ENCODE measurements around the gene MNDA.
"Not testable (repeated sequence)": the region's sequence is repeated elsewhere in the genome, so short reads cannot be mapped to it uniquely, and the experiment has no call there.

The MNDA gene

GRCh38 chr1:158838660-158839059 lies 7.5 kb downstream of the MNDA start:
- no peak for DNase-seq (ENCODE audit: low read depth)

- DNase-seq (ENCODE audit: low read depth): no peak
Measured at GRCh38 chr1:158839566-158839965, 8.4 kb downstream of the MNDA start.

- DNase-seq (ENCODE audit: low read depth): no peak
Measured at GRCh38 chr1:158840236-158840635, 9.1 kb downstream of the MNDA start.

- DNase-seq (ENCODE audit: low read depth): no peak
Measured at GRCh38 chr1:158864595-158864994, 33.4 kb downstream of the MNDA start.

- not testable (repeated sequence) for DNase-seq (ENCODE audit: low read depth)
Measured at GRCh38 chr1:158870438-158870837, 39.3 kb downstream of the MNDA start.

- DNase-seq (ENCODE audit: low read depth): no peak
Measured at GRCh38 chr1:158873141-158873540, 42.0 kb downstream of the MNDA start.

- DNase-seq (ENCODE audit: low read depth): no peak
Measured at GRCh38 chr1:158893654-158894053, 62.5 kb downstream of the MNDA start.

GRCh38 chr1:158898722-158899121 lies 67.6 kb downstream of the MNDA start:
- no peak for DNase-seq (ENCODE audit: low read depth)
